Forelimb muscle (tissue), 1 donor: ENCODE measurements around the gene MMP15. TPM values are rescaled to one million over a fixed set of nuclear protein-coding genes. Genes with fewer than 3 reads are reported as not detected.
"Not testable (repeated sequence)": the region's sequence is repeated elsewhere in the genome, so short reads cannot be mapped to it uniquely, and the experiment has no call there.

ENCODE experiments used
- DNase-seq: peaks from one replicate; pipeline ENCODE4 v3.0.0-alpha.2; 2013; ENCODE audit warnings: low read depth
- polyA plus RNA-seq: library from polyadenylated mRNA; unstranded; fragments of 120-200 nt; gene quantifications from one replicate; pipeline ENCODE4 v1.2.1, GENCODE V29; 2013; ENCODE audit not compliant: insufficient read length

Gene MMP15
- polyA plus RNA-seq, 1 donor = 24.4 TPM

GRCh38 chr16:58086381-58087208 lies 61.0 kb downstream of the MMP15 start:
- DNase-seq = no peak

DNA sequence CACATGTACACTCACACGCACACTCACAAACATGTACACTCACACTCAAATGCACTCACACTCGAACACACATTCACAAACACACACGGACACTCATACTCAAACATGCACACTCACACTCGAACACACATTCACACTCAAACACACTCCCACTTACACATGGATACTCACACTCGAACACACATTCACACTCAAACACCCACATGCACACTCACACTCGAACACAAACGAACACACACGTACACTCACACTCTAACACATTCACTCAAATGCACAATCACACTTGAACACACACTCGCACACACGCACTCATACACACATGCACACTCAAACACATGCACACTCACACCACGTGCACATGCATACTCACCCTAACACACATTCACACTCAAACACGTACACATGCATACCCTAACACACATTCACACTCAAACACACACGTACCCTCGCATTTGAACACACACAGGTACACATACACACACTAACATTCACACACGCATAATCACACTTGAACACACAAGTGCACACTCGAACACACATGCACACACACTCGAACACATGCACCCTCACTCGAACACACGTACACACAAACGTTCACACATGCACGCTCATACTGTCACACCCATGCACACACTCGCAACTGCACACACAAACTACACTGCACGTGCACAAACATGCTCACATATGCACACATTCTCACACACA lies 61.8 kb downstream of the MMP15 start:
- no peak for DNase-seq

DNA sequence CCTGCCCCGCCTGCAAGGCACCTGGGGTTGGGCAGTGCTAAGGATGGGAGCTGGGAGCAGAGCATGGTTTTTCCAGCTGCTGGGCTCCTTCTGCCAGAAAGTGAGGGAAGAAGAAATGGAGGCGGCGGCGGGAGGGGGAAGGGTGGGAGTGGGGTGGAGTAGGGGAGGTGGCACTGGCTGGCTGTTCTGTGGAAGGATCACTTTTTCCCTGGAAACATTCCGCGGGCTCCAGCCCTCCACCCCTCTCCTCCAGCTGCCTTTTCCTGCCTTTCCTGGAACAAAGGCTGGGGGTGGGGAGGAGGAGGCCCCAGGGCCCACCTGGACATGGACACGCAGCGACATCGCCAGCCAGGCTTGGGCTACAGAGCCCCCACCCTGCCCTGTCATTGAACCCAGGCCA lies 62.5 kb downstream of the MMP15 start:
- DNase-seq = no peak

DNA sequence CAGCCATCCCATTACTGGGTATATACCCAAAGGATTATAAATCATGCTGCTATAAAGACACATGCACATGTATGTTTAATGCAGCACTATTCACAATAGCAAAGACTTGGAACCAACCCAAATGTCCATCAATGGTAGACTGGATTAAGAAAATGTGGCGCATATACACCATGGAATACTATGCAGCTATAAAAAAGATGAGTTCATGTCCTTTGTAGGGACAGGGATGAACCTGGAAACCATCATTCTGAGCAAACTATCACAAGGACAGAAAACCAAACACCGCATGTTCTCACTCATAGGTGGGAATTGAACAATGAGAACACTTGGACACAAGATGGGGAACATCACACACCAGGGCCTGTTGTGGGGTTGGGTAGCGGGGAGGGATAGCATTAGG lies 64.8 kb downstream of the MMP15 start:
- not testable (repeated sequence) for DNase-seq

GRCh38 chr16:58094026-58094425 lies 68.5 kb downstream of the MMP15 start:
- no peak for DNase-seq

GRCh38 chr16:58094791-58095574 lies 69.4 kb downstream of the MMP15 start:
- DNase-seq = no peak

- not testable (repeated sequence) for DNase-seq
Observed at GRCh38 chr16:58095575-58095960, 70.0 kb downstream of the MMP15 start.

GRCh38 chr16:58096249-58096648 lies 70.7 kb downstream of the MMP15 start:
- DNase-seq = no peak

Other genes with a start within 250 kb of the MMP15 start
- 15.2 TPM for gene KIFC3, start 223.3 kb upstream of the MMP15 start, polyA plus RNA-seq
- 0.03 TPM for gene CNGB1, start 54.6 kb upstream of the MMP15 start, polyA plus RNA-seq
- gene ZNF319, start 25.1 kb upstream of the MMP15 start, polyA plus RNA-seq = 5.8 TPM
- 13.8 TPM for gene USB1, start 24.3 kb upstream of the MMP15 start, polyA plus RNA-seq
- gene CFAP20, start 103.6 kb downstream of the MMP15 start, polyA plus RNA-seq = 48.9 TPM
- gene CSNK2A2, start 172.4 kb downstream of the MMP15 start, polyA plus RNA-seq = 92.9 TPM